H1 (cell line): Measurements from ENCODE around the gene BNC1. TPM values are rescaled to one million over a fixed set of nuclear protein-coding genes. Genes with fewer than 3 reads are reported as not detected.

Source experiments
- HDAC2 ChIP-seq, 2 experiments: fragments of 300-600 bp in 1 of 2; sonication (generic) in 1 of 2; IDR thresholded peaks; 2 replicates each; pipeline ENCODE4 v1.6.1; 2011 to 2012; ENCODE audit warnings: low read depth in 2 of 2, low read length in 2 of 2, mild to moderate bottlenecking in 2 of 2, moderate library complexity in 2 of 2, borderline replicate concordance in 1 of 2, inconsistent platforms in 1 of 2
- polyA plus RNA-seq, 7 experiments: library from polyadenylated mRNA; depleted of rRNA in 3 of 7; stranded (reverse) in 5 of 7; unstranded in 2 of 7; fragments of >200 nt in 5 of 7; fragments of 200-250 nt in 2 of 7; gene quantifications; 1 replicate in 5 of 7; 2 replicates in 1 of 7; 4 replicates in 1 of 7; pipeline versions ENCODE4 v1.2.1 to v1.2.3, GENCODE V29; 2011 to 2013; ENCODE audit warnings: missing spikeins in 2 of 7, mixed read lengths in 2 of 7
- total RNA-seq: library from RNA; stranded (reverse); fragmentation: NEBNext Ultra II Directional; extraction: Animal tissue kit (Norgen Biotek cat#: 25700); gene quantifications from 2 replicates; pipeline ENCODE4 v1.2.1, GENCODE V29; 2021

The BNC1 gene
- total and polyA plus RNA-seq, 2 of the 8 experiments (the other 6 are each of a cell fraction or from before 2014, with no cell fraction given), result 0.99 to 2.1 TPM

GRCh38 chr15:83318036-83318435, 33.6 kb upstream of the BNC1 start (continued):
- TF ChIP-seq HDAC2 (IDR thresholded peaks at IDR 0.05; ENCODE audit: borderline replicate concordance in 1 of 2, low read depth in 2 of 2, low read length in 2 of 2), result no peak
